RWPE2 (cell line): ENCODE data around the gene TXLNG.
A peak's percentile ranks its signal among the peaks of the same experiment; 100 is the strongest.
"Not testable (repeated sequence)": the region's sequence is repeated elsewhere in the genome, so short reads cannot be mapped to it uniquely, and the experiment has no call there.

Experiments used
- ATAC-seq: fragments of 200-7000 bp; cut with Tn5 transposase; 3 replicates; pipeline ENCODE4 v1.9.1; 2021; ENCODE audit warnings: low read depth
- DNase-seq: peaks from one replicate; pipeline ENCODE4 v3.0.0-alpha.2; 2020; ENCODE audit warnings: low spot score
- H3K27ac ChIP-seq: fragments of 450-650 bp; 2 replicates; pipeline ENCODE4 v1.5.1; 2017; ENCODE audit warnings: mild to moderate bottlenecking; ENCODE audit not compliant: poor library complexity, severe bottlenecking
- H3K27me3 ChIP-seq: fragments of 250-450 bp; sonication (Bioruptor Pico); 2 replicates; pipeline ENCODE4 v1.5.1; 2021; ENCODE audit warnings: mild to moderate bottlenecking, moderate library complexity; ENCODE audit not compliant: insufficient read depth, poor library complexity, severe bottlenecking
- H3K36me3 ChIP-seq: fragments of 250-450 bp; sonication (Bioruptor Pico); 2 replicates; pipeline ENCODE4 v1.5.1; 2020; ENCODE audit warnings: low read depth, mild to moderate bottlenecking, moderate library complexity
- H3K4me1 ChIP-seq: fragments of 250-450 bp; sonication (Bioruptor Pico); 2 replicates; pipeline ENCODE4 v1.5.1; 2021; ENCODE audit warnings: mild to moderate bottlenecking, moderate library complexity; ENCODE audit not compliant: insufficient read depth, poor library complexity, severe bottlenecking
- H3K4me3 ChIP-seq: fragments of 250-450 bp; sonication (Bioruptor Pico); 2 replicates; pipeline ENCODE4 v1.5.1; 2021; ENCODE audit warnings: mild to moderate bottlenecking, moderate library complexity; ENCODE audit not compliant: severe bottlenecking
- H3K9me3 ChIP-seq: fragments of 250-450 bp; sonication (Bioruptor Pico); 2 replicates; pipeline ENCODE4 v1.5.1; 2021; ENCODE audit warnings: mild to moderate bottlenecking, moderate library complexity; ENCODE audit not compliant: severe bottlenecking
- CTCF ChIP-seq: fragments of 450-650 bp; IDR thresholded peaks from one replicate; pipeline ENCODE4 v1.5.1; 2017; ENCODE audit warnings: mild to moderate bottlenecking, moderate library complexity; ENCODE audit not compliant: poor library complexity, severe bottlenecking

The TXLNG gene

GRCh38 chrX:16783452-16783851 lies 2.8 kb upstream of the TXLNG start:
- H3K36me3 ChIP-seq: peaks cover 6% of the 10 kb centered on the region; the same call in 1 of the 2 replicates
- H3K9me3 ChIP-seq: no peaks in the 10 kb centered on the region
- TF ChIP-seq CTCF: no peak
- no peaks in the 10 kb centered on the region for H3K27me3 ChIP-seq
- no peak overlapping the region for H3K4me3 ChIP-seq
- no peak for DNase-seq
- no peaks in the 10 kb centered on the region for H3K4me1 ChIP-seq
- H3K27ac ChIP-seq: no peak overlapping the region
- no peak for ATAC-seq

- H3K27ac ChIP-seq, DNase-seq, H3K9me3 ChIP-seq, H3K4me1 ChIP-seq, ATAC-seq, H3K4me3 ChIP-seq, H3K27me3 ChIP-seq: not testable (repeated sequence)
- H3K36me3 ChIP-seq: peaks cover 11% of the 10 kb centered on the region; the same call in 1 of the 2 replicates
Measured at GRCh38 chrX:16784440-16784839, 1.8 kb upstream of the TXLNG start.

- Histone ChIP-seq H3K9me3 (no peaks in the 10 kb centered on the region), H3K27ac (peak overlapping the region; percentile 12), H3K36me3 (peaks cover 19% of the 10 kb centered on the region), H3K27me3 (no peaks in the 10 kb centered on the region), H3K4me3 (peak overlapping the region; percentile 55), H3K4me1 (no peaks in the 10 kb centered on the region)
- ATAC-seq (no peak), DNase-seq (no peak)
- TF ChIP-seq CTCF: no peak
Measured at GRCh38 chrX:16785247-16786138, 773 bp upstream of the TXLNG start.

GRCh38 chrX:16786791-16787735 lies 797 bp downstream of the TXLNG start:
- Histone ChIP-seq H3K4me1 (no peaks in the 10 kb centered on the region), H3K4me3 (peak overlapping the region; percentile 55), H3K9me3 (no peaks in the 10 kb centered on the region), H3K27ac (peak overlapping the region; percentile 41), H3K36me3 (peaks cover 33% of the 10 kb centered on the region), H3K27me3 (no peaks in the 10 kb centered on the region)
- TF ChIP-seq CTCF: no peak
- peak; percentile 14; the same call in 1 of the 3 replicates for ATAC-seq
- no peak for DNase-seq

GRCh38 chrX:16788477-16788876 lies 2.2 kb downstream of the TXLNG start:
- Histone ChIP-seq H3K4me1 (no peaks in the 10 kb centered on the region), H3K27ac (no peak overlapping the region), H3K36me3 (peaks cover 37% of the 10 kb centered on the region), H3K9me3 (no peaks in the 10 kb centered on the region), H3K27me3 (no peaks in the 10 kb centered on the region), H3K4me3 (no peak overlapping the region)
- DNase-seq (no peak), ATAC-seq (no peak)
- no peak for TF ChIP-seq CTCF
